Measurements from ENCODE around the gene SLC2A9. TPM values are rescaled to one million over a fixed set of nuclear protein-coding genes. Genes with fewer than 3 reads are reported as not detected.

Gene SLC2A9
- total and polyA plus RNA-seq, 2 of the 8 experiments (the other 6 are each of a cell fraction or from before 2014, with no cell fraction given), result 0.20 to 0.26 TPM

DNA sequence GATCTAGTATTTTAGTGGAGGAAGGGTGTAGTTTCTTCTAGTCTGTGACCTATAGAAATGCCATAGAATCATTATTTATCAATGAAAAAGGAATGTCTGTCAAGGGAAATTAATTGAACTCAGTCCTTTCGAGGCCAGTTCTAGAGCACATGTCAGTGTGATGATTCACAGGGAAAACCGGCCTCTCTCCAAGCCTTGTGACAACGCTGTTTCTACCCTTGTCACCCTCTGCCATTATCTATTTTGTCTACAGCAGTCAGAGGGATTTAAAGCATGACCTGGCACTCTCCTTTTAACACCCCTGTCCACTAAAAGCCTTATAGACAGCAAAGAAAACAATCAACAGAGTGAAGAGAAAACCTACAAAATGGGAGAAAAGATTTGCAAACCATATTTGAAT lies 120.0 kb downstream of the SLC2A9 start:
- Histone ChIP-seq H3K4ac (replicated peaks; ENCODE audit: insufficient read length, low read depth, low read length) (no peak overlapping the region), H3K4me1 (replicated peaks in 1 of 4; ENCODE audit: control insufficient read depth in 3 of 4, insufficient read depth in 4 of 4, low read length in 3 of 4) (peaks cover 0 to 3% (median 0%) of the 10 kb centered on the region in 4 experiments; a peak in 2 of 7 replicates), H2AK5ac (ENCODE audit: low read depth, low read length) (no peak overlapping the region), H2BK15ac (ENCODE audit: low read length) (no peak overlapping the region), H4K20me1 (replicated peaks in 1 of 2; ENCODE audit: control insufficient read depth in 1 of 2, insufficient read depth in 2 of 2, low read length in 2 of 2) (no peaks in the 10 kb centered on the region), H3K18ac (ENCODE audit: extremely low read depth, low read length) (no peak overlapping the region), H2BK120ac (replicated peaks; ENCODE audit: low read depth, low read length) (no peak overlapping the region), H3K79me1 (ENCODE audit: low read depth, low read length) (no peaks in the 10 kb centered on the region), H4K5ac (ENCODE audit: insufficient read length, low read depth, low read length) (no peak overlapping the region), H3K27ac (ENCODE audit: low read depth, low read length) (no peak overlapping the region), H3K4me2 (ENCODE audit: insufficient read depth in 1 of 2, low read depth in 2 of 2, low read length in 2 of 2) (no peak overlapping the region), H3K36me3 (ENCODE audit: control insufficient read depth in 2 of 4, insufficient read depth in 4 of 4, low read length in 3 of 4) (no peaks in the 10 kb centered on the region), H3K56ac (replicated peaks; ENCODE audit: insufficient read length, low read depth, low read length) (no peak overlapping the region), H2AFZ (ENCODE audit: low read length) (no peak overlapping the region), H3K27me3 (replicated peaks in 1 of 4; ENCODE audit: control insufficient read depth in 3 of 4, extremely low read depth in 1 of 4, insufficient read depth in 3 of 4, low read length in 3 of 4) (no peaks in the 10 kb centered on the region), H3K23ac (ENCODE audit: insufficient read length) (no peak overlapping the region), H4K8ac (ENCODE audit: extremely low read depth, insufficient read depth, low read length) (no peak overlapping the region), H2BK12ac (ENCODE audit: low read depth, low read length) (no peak overlapping the region), H2BK5ac (ENCODE audit: low read depth, low read length) (no peak overlapping the region), H3K9ac (replicated peaks in 1 of 4; ENCODE audit: extremely low read depth in 1 of 4, low read depth in 3 of 4, low read length in 3 of 4) (no peak overlapping the region), H3K23me2 (ENCODE audit: low read depth, low read length) (no peaks in the 10 kb centered on the region), H3K14ac (ENCODE audit: insufficient read length) (no peak overlapping the region), H3K4me3 (ENCODE audit: extremely low read depth in 1 of 4, insufficient read depth in 2 of 4, low read depth in 3 of 4, low read length in 4 of 4) (no peak overlapping the region), H3K79me2 (ENCODE audit: control insufficient read depth in 1 of 2, insufficient read depth in 2 of 2, low read length in 2 of 2) (no peaks in the 10 kb centered on the region), H3K9me3 (ENCODE audit: insufficient read depth in 2 of 2, low read depth in 1 of 2, low read length in 1 of 2) (no peaks in the 10 kb centered on the region), H4K91ac (replicated peaks; ENCODE audit: insufficient read length, low read length) (no peak overlapping the region), H2BK20ac (ENCODE audit: low read length) (no peak overlapping the region)
- FAIRE-seq (no peak), DNase-seq (ENCODE audit: low read depth in 1 of 2, low spot score in 2 of 2) (no peak)
- POLR2A ChIA-PET (ENCODE audit: partially characterized antibody), result no interaction called here
- 81% methylated on average over 3 of the region's 3 CpGs; no CpG with 5 or more reads in 1 of the 2 experiments for WGBS, 2 experiments (ENCODE audit: extremely low coverage in 1 of 2, insufficient coverage in 1 of 2, insufficient read length in 1 of 2, insufficient replicate concordance in 2 of 2, low coverage in 1 of 2, low lambda C conversion rate in 2 of 2, missing lambda C conversion rate in 1 of 2)
- CTCF ChIA-PET (ENCODE audit: partially characterized antibody), result interaction anchor here (0.6 to 6.7 kb wide), 8 partner anchors 12 to 369 kb away, joined by 3 to 77 read pairs (median 12); no protein-coding TSS in a partner anchor
- no peak for TF ChIP-seq RFX5 (IDR thresholded peaks at IDR 0.05; ENCODE audit: borderline replicate concordance, low read depth, low read length)
- TF ChIP-seq YY1 (IDR thresholded peaks at IDR 0.05; ENCODE audit: low read depth, low read length), result no peak
- TF ChIP-seq, protein P1, sequence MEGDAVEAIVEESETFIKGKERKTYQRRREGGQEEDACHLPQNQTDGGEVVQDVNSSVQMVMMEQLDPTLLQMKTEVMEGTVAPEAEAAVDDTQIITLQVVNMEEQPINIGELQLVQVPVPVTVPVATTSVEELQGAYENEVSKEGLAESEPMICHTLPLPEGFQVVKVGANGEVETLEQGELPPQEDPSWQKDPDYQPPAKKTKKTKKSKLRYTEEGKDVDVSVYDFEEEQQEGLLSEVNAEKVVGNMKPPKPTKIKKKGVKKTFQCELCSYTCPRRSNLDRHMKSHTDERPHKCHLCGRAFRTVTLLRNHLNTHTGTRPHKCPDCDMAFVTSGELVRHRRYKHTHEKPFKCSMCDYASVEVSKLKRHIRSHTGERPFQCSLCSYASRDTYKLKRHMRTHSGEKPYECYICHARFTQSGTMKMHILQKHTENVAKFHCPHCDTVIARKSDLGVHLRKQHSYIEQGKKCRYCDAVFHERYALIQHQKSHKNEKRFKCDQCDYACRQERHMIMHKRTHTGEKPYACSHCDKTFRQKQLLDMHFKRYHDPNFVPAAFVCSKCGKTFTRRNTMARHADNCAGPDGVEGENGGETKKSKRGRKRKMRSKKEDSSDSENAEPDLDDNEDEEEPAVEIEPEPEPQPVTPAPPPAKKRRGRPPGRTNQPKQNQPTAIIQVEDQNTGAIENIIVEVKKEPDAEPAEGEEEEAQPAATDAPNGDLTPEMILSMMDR (IDR thresholded peaks at IDR 0.05; ENCODE audit: control extremely low read depth in 1 of 3, insufficient read depth in 1 of 3, low read depth in 1 of 3, low read length in 3 of 3), result no peak
- no peak for TF ChIP-seq SIN3A (conservative IDR thresholded peaks at IDR 0.05 in 1 of 2, IDR thresholded peaks at IDR 0.05 in 1 of 2; ENCODE audit: low read depth in 1 of 2, low read length in 2 of 2)
- no peak for TF ChIP-seq TAF7 (optimal IDR thresholded peaks at IDR 0.05; ENCODE audit: borderline replicate concordance, low read depth, low read length)
- TF ChIP-seq JUND (IDR thresholded peaks at IDR 0.05; ENCODE audit: low read length), result no peak
- TF ChIP-seq HDAC2 (IDR thresholded peaks at IDR 0.05; ENCODE audit: borderline replicate concordance in 1 of 2, low read depth in 2 of 2, low read length in 2 of 2), result no peak
